Adrenal gland (tissue), 12 donors: Measurements from ENCODE around the gene NTSR2. TPM values are rescaled to one million over a fixed set of nuclear protein-coding genes. Genes with fewer than 3 reads are reported as not detected.
A peak's percentile ranks its signal among the peaks of the same experiment; 100 is the strongest.

Experiments
- DNase-seq, 7 donors: peaks; one replicate each; pipeline ENCODE4 v3.0.0-alpha.2; 2019 to 2020
- H3K27ac ChIP-seq, 5 donors: fragments of 200-600 bp; sonication (generic) in 4 of 5; 1 replicate in 3 of 5; 2 replicates in 2 of 5; pipeline versions ENCODE4 v1.5.1 to v1.8.0; 2016 to 2020; ENCODE audit warnings: mild to moderate bottlenecking in 1 of 5
- H3K27me3 ChIP-seq: fragments of 200-600 bp; 2 replicates; pipeline ENCODE4 v1.8.0; 2021
- H3K36me3 ChIP-seq, 2 donors: fragments of 200-600 bp; replicated peaks in 1 of 2; 1 replicate in 1 of 2; 2 replicates in 1 of 2; pipeline versions ENCODE4 v1.5.1 to v1.8.0; 2018 to 2022
- H3K4me1 ChIP-seq, 2 donors: fragments of 200-600 bp; replicated peaks in 1 of 2; 1 replicate in 1 of 2; 2 replicates in 1 of 2; pipeline versions ENCODE4 v1.5.1 to v1.8.0; 2018 to 2021
- H3K4me3 ChIP-seq, 4 donors: fragments of 200-600 bp; sonication (generic) in 3 of 4; one replicate each; pipeline ENCODE4 v1.5.1; 2016 to 2018
- H3K9me3 ChIP-seq, 3 donors: fragments of 200-600 bp; sonication (generic) in 1 of 3; replicated peaks in 1 of 3; 1 replicate in 2 of 3; 2 replicates in 1 of 3; pipeline versions ENCODE4 v1.5.1 to v1.8.0; 2016 to 2021
- CTCF ChIP-seq, 6 experiments: fragments of 450-650 bp in 4 of 6; fragments of 200-600 bp in 2 of 6; sonication (generic) in 1 of 6; IDR thresholded peaks; 1 replicate in 5 of 6; 2 replicates in 1 of 6; pipeline versions ENCODE4 v1.5.1 to v1.8.0; 2016 to 2021; ENCODE audit warnings: antibody characterized with exemption in 6 of 6, mild to moderate bottlenecking in 2 of 6, moderate library complexity in 1 of 6
- POLR2A ChIP-seq, 2 donors: fragments of 450-650 bp; IDR thresholded peaks; one replicate each; pipeline ENCODE4 v1.6.1; 2017; ENCODE audit warnings: antibody characterized with exemption in 2 of 2, mild to moderate bottlenecking in 2 of 2, moderate library complexity in 1 of 2
- WGBS, 4 donors: extraction: QIAGEN DNeasy Blood & Tissue Kit in 2 of 4; methylation state at CpG; one replicate each; pipeline versions ENCODE4 v1.1.5 to v1.1.7; 2013 to 2017; 5-methylcytosine and 5-hydroxymethylcytosine counted together
- intact Hi-C, 2 donors: fragments of 100-400 bp; cut with DNase I; formaldehyde crosslinking; loops; one replicate each; pipeline versions ENCODE4 v1.14.1 to v1.15.0; 2022 to 2023
- polyA plus RNA-seq, 3 donors: library from polyadenylated mRNA; stranded (reverse); fragments of 200-250 nt in 2 of 3; fragments of 350-450 nt in 1 of 3; fragmentation: Illumina TruSeq in 1 of 3; extraction: RNeasy Lipid Tissue Mini Kit (QIAGEN cat#74804) in 1 of 3; gene quantifications; one replicate each; pipeline ENCODE4 v1.2.3, GENCODE V29; 2013 to 2014
- total RNA-seq, 9 donors: library from RNA; depleted of rRNA in 4 of 9; stranded (reverse); fragments of >200 nt in 4 of 9; fragments of 120-200 nt in 1 of 9; fragmentation: NEBNext Ultra II Directional in 1 of 9; extraction: Animal tissue kit (Norgen Biotek cat#: 25700) in 1 of 9; gene quantifications; one replicate each; pipeline versions ENCODE4 v1.1.0 to v1.2.4, GENCODE V29; 2013 to 2023
- donor health status: healthy with polysubstance abuse.
- donor health status: Bipolar disorder and iron deficiency.
- donor health status: DM: yes; HTN: yes; CAD: no.
- donor health status: DM: no; HTN: no; CAD: no.
- donor health status: DM: no; HTN: no; CAD: no.
- donor health status: DM: yes; HTN: yes; CAD: no.

Gene NTSR2
- total and polyA plus RNA-seq, 12 donors = 0.06 to 10.3 (median 1.1) TPM

- intact Hi-C loops = no loop called here
- Histone ChIP-seq H3K27ac (no peak overlapping the region), H3K27me3 (no peaks in the 10 kb centered on the region), H3K4me1 (no peaks in the 10 kb centered on the region), H3K9me3 (no peaks in the 10 kb centered on the region), H3K4me3 (no peak overlapping the region), H3K36me3 (no peaks in the 10 kb centered on the region)
- no peak for TF ChIP-seq CTCF (IDR thresholded peaks at IDR 0.05)
- no peak for TF ChIP-seq POLR2A (IDR thresholded peaks at IDR 0.05)
- DNase-seq = no peak
- 78 to 89% (median 84%) methylated on average over 8 to 9 of the region's 9 CpGs for WGBS, 4 donors
Measured at GRCh38 chr2:11628675-11629074, 41.3 kb downstream of the NTSR2 start.

GRCh38 chr2:11625671-11626070 is 44.3 kb downstream of the NTSR2 start:
- Histone ChIP-seq H3K36me3 (no peaks in the 10 kb centered on the region), H3K27ac (no peak overlapping the region), H3K4me3 (no peak overlapping the region), H3K9me3 (no peaks in the 10 kb centered on the region), H3K27me3 (no peaks in the 10 kb centered on the region), H3K4me1 (no peaks in the 10 kb centered on the region)
- DNase-seq = peak in 1 of 7 donors; percentile 15
- WGBS, 4 donors = 86 to 91% (median 89%) methylated on average over 10 of the region's 10 CpGs
- TF ChIP-seq POLR2A (IDR thresholded peaks at IDR 0.05) = no peak
- TF ChIP-seq CTCF (IDR thresholded peaks at IDR 0.05) = no peak
- intact Hi-C loops = no loop called here

GRCh38 chr2:11624893-11625292 is 45.1 kb downstream of the NTSR2 start:
- H3K27me3 ChIP-seq = no peaks in the 10 kb centered on the region
- WGBS, 4 donors = 86 to 92% (median 88%) methylated on average over 10 of the region's 10 CpGs
- no peak overlapping the region for H3K27ac ChIP-seq
- intact Hi-C loops = no loop called here
- DNase-seq = no peak
- TF ChIP-seq POLR2A (IDR thresholded peaks at IDR 0.05) (no peak), CTCF (IDR thresholded peaks at IDR 0.05) (no peak)
- H3K9me3 ChIP-seq = no peaks in the 10 kb centered on the region
- no peak overlapping the region for H3K4me3 ChIP-seq
- no peaks in the 10 kb centered on the region for H3K36me3 ChIP-seq
- no peaks in the 10 kb centered on the region for H3K4me1 ChIP-seq

GRCh38 chr2:11622611-11623010 is 47.4 kb downstream of the NTSR2 start:
- TF ChIP-seq CTCF (IDR thresholded peaks at IDR 0.05) = no peak
- TF ChIP-seq POLR2A (IDR thresholded peaks at IDR 0.05) = no peak
- intact Hi-C loops = no loop called here
- H3K27ac ChIP-seq = no peak overlapping the region
- no peaks in the 10 kb centered on the region for H3K36me3 ChIP-seq
- H3K4me1 ChIP-seq = no peaks in the 10 kb centered on the region
- no peak for DNase-seq
- no peaks in the 10 kb centered on the region for H3K27me3 ChIP-seq
- H3K9me3 ChIP-seq = no peaks in the 10 kb centered on the region
- H3K4me3 ChIP-seq = no peak overlapping the region
- WGBS, 4 donors = 68 to 90% (median 82%) methylated on average over 1 of the region's 1 CpG
